ENCODE results near the gene PTER.

The PTER gene

GRCh38 chr10:16458166-16458955 lies 21.6 kb downstream of the PTER start:
- H3K4me3 ChIP-seq (ENCODE audit: low read depth, low read length) = no peak overlapping the region
- no peak for DNase-seq (ENCODE audit: low read depth)
- no peak for TF ChIP-seq MAX (IDR thresholded peaks at IDR 0.05; ENCODE audit: low read depth, low read length)

- no peak for TF ChIP-seq MYC (IDR thresholded peaks at IDR 0.05; ENCODE audit: low read depth, low read length)
- TF ChIP-seq, protein P1, sequence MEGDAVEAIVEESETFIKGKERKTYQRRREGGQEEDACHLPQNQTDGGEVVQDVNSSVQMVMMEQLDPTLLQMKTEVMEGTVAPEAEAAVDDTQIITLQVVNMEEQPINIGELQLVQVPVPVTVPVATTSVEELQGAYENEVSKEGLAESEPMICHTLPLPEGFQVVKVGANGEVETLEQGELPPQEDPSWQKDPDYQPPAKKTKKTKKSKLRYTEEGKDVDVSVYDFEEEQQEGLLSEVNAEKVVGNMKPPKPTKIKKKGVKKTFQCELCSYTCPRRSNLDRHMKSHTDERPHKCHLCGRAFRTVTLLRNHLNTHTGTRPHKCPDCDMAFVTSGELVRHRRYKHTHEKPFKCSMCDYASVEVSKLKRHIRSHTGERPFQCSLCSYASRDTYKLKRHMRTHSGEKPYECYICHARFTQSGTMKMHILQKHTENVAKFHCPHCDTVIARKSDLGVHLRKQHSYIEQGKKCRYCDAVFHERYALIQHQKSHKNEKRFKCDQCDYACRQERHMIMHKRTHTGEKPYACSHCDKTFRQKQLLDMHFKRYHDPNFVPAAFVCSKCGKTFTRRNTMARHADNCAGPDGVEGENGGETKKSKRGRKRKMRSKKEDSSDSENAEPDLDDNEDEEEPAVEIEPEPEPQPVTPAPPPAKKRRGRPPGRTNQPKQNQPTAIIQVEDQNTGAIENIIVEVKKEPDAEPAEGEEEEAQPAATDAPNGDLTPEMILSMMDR (IDR thresholded peaks at IDR 0.05; ENCODE audit: low read depth, low read length) = no peak
- TF ChIP-seq POLR2A (IDR thresholded peaks at IDR 0.05; ENCODE audit: extremely low read depth, insufficient read length) = no peak
- no peak for TF ChIP-seq MAX (IDR thresholded peaks at IDR 0.05; ENCODE audit: low read depth, low read length)
- no peak overlapping the region for H3K4me3 ChIP-seq (ENCODE audit: low read depth, low read length)
- no peak for DNase-seq (ENCODE audit: low read depth)
These were observed 22.7 kb downstream of the PTER start for GRCh38 chr10:16459423-16459939.

DNA sequence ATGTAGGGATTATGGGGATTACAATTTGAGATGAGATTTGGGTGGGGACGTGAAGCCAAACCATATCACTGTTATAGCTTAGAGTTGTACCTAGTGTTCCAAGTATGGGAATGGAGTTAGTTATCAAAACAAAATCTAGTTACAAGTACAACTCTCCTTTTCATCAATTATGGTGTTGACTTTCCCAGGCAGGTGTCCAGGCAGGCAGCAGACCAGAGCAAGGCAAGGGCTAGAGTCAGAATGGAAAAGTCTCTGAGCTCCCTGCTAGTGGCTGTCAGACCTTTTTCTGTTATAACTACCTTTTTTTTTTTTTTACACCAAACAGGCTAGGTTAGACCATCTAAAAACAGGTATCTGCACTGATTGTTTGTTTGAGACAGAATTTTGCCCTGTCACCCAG lies 29.2 kb downstream of the PTER start:
- no peak overlapping the region for H3K4me3 ChIP-seq (ENCODE audit: low read depth, low read length)
- no peak for TF ChIP-seq POLR2A (IDR thresholded peaks at IDR 0.05; ENCODE audit: extremely low read depth, insufficient read length)
- no peak for TF ChIP-seq MYC (IDR thresholded peaks at IDR 0.05; ENCODE audit: low read depth, low read length)
- TF ChIP-seq MAX (IDR thresholded peaks at IDR 0.05; ENCODE audit: low read depth, low read length) = no peak
- TF ChIP-seq, protein P1 (IDR thresholded peaks at IDR 0.05; ENCODE audit: low read depth, low read length) = no peak
- DNase-seq (ENCODE audit: low read depth) = no peak

DNA sequence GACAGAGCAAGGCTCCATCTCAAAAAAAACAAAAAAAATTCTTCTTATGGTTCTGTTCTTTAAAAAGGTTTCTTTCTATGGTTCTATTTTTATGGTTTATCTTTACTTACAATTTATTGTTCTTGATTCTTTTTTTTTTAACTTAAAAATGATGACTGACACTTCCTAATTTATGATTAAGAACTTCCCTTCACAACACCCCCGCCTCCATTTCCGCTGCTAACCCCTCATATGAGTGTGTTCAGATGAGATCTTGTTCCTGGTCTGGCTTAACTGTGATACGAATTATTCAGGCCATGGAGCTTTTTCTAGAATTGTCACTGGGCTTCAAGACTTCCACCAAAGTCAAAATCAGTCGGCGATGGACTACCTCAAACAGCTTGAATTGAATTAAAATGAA lies 33.9 kb downstream of the PTER start:
- DNase-seq (ENCODE audit: low read depth) = no peak
- TF ChIP-seq, protein P1 (IDR thresholded peaks at IDR 0.05; ENCODE audit: low read depth, low read length) = no peak
- TF ChIP-seq MYC (IDR thresholded peaks at IDR 0.05; ENCODE audit: low read depth, low read length) (no peak), MAX (IDR thresholded peaks at IDR 0.05; ENCODE audit: low read depth, low read length) (no peak), POLR2A (IDR thresholded peaks at IDR 0.05; ENCODE audit: extremely low read depth, insufficient read length) (no peak)
- H3K4me3 ChIP-seq (ENCODE audit: low read depth, low read length) = no peak overlapping the region

- TF ChIP-seq, protein P1 (IDR thresholded peaks at IDR 0.05; ENCODE audit: low read depth, low read length) = no peak
- no peak for TF ChIP-seq POLR2A (IDR thresholded peaks at IDR 0.05; ENCODE audit: extremely low read depth, insufficient read length)
- no peak for TF ChIP-seq MAX (IDR thresholded peaks at IDR 0.05; ENCODE audit: low read depth, low read length)
- no peak for DNase-seq (ENCODE audit: low read depth)
- no peak overlapping the region for H3K4me3 ChIP-seq (ENCODE audit: low read depth, low read length)
These were observed 36.0 kb downstream of the PTER start for GRCh38 chr10:16472828-16473227.

GRCh38 chr10:16477757-16478156 lies 40.9 kb downstream of the PTER start:
- no peak overlapping the region for H3K4me3 ChIP-seq (ENCODE audit: low read depth, low read length)
- no peak for DNase-seq (ENCODE audit: low read depth)
- no peak for TF ChIP-seq POLR2A (IDR thresholded peaks at IDR 0.05; ENCODE audit: extremely low read depth, insufficient read length)
- TF ChIP-seq MAX (IDR thresholded peaks at IDR 0.05; ENCODE audit: low read depth, low read length) = no peak
- TF ChIP-seq, protein P1 (IDR thresholded peaks at IDR 0.05; ENCODE audit: low read depth, low read length) = no peak
- no peak for TF ChIP-seq MYC (IDR thresholded peaks at IDR 0.05; ENCODE audit: low read depth, low read length)

All from NB4 (cell line).